NCI-H774 (cell line): ENCODE data around the gene LRRTM4.

Experiments used
- DNase-seq: peaks from one replicate; lab custom pipeline; 2025; lab: John Stamatoyannopoulos, UW

Gene LRRTM4

GRCh38 chr2:76985387-76986136 lies 536.6 kb downstream of the LRRTM4 start:
- DNase-seq = no peak

DNA sequence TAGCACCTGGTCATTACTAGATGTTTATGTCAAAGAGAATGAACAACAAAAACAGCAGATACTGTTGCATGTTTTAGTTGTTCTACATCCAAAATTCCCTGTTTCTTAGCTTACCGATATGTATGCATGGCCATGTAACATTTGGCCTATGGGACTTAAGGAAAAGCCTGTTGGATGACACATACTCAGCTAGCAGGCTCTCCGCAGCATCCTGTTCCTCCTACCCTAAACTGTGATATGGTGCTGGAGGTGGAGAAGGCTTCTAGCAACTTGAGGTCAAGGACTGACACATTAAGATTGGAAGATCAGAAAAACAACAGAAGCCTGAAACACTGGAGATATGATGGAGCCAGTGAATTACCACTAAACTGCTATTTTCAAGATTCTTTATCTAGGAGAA lies 537.8 kb downstream of the LRRTM4 start:
- DNase-seq = no peak

GRCh38 chr2:76980067-76980787 lies 541.9 kb downstream of the LRRTM4 start:
- DNase-seq = no peak

DNA sequence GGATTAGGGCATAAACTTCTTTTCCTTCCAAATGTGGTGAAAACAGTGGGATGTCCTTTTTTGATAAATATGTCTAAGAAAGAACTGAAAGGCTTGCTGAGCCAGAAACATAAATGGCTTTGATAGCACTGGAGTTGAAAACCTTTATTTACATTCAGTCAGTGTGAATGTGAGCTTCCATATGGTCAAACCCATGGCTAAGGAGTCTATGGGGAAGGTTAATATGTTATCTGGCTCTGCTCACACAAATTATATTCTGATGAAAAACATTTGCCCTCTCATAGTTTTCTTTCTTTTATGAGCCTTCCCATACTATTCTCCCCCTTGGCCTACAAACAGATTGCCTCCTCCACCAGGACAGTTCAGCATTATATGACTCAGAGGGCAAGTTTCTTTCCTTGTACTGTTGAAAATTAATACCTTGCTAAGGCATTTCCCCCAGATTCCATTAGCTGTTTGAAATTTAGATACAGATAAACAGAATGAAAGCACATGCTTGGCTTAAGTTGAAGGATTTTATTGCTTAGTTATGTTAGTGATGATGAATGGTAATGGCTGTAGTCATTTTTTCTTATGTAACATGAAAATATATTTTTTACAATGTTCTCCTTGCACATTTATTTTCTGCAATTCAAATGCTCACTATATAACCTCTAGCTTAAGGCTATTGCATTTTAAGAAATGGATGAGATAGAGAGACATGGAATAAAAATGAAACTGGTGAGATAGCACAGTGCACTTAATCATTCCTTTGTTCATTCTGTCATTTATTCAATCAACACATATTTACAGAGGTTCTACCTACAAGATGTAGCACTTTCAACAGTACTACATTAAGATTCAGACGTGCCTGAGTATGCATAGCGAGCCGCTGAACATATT lies 544.1 kb downstream of the LRRTM4 start:
- no peak for DNase-seq

DNA sequence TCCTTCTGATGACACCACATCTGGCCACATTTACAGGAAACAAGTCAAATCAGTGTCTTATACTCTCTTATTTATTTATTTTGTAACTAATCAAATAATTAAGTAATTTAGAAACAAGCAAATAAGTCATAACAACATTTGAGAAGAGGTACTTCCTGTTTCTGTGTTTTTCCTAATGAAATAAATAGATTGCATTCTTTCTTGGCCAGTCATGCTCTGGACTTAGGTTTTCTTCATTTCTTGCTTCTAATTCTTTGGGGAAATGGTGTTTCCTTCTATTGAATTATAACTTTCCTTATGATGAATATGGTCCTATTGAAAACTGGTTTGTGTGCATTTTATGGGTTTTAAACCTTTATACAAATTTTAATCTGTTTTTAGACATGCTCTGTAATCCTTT lies 546.4 kb downstream of the LRRTM4 start:
- no peak for DNase-seq

GRCh38 chr2:76973610-76974009 lies 548.6 kb downstream of the LRRTM4 start:
- no peak for DNase-seq

DNA sequence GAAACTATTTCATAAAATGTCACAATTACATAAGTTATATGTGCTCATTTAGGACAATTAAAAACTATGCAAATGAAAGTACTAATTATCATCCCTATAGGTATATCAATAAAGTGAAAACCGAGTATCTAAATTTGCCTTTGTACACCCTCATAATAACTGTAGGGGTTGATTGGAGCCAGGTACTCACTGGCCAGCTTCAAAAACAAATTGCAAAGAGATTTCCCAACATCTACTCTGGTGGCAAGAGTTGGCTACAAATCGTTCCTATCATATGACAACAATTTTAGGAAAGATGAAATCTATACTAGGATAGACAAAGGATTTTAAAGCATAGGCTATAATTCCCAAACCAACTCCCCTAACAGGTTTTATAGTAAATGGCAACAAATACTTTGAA lies 556.4 kb downstream of the LRRTM4 start:
- DNase-seq = no peak

- no peak for DNase-seq
These were observed 563.4 kb downstream of the LRRTM4 start for GRCh38 chr2:76958749-76959148.

GRCh38 chr2:76953733-76954347 lies 568.3 kb downstream of the LRRTM4 start:
- DNase-seq = peak; percentile 27

DNA sequence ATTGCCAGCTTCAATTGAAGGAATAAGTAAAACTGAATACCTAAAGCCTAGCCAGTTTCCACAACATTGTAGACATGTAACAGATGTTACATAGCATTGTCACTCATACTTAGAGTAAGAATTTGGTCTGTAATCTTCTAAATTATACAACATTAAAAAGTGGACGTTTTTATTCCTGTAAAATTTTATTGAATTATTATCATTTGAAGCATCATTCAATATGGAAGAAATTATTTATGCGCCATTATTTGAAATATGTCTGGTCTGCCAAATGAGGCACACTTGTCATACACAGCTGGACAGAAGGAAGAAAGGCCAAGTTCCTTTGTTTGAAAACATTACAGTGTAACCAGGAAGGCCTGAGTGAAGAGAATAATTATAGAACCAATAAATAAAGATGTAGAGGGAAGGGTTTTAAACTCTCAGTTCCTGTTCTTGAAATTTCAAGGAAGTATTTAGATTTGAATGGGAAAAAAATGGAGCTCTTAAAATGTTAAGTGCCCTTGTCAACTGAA lies 575.5 kb downstream of the LRRTM4 start:
- no peak for DNase-seq

GRCh38 chr2:76940559-76940958 lies 581.6 kb downstream of the LRRTM4 start:
- no peak for DNase-seq

DNA sequence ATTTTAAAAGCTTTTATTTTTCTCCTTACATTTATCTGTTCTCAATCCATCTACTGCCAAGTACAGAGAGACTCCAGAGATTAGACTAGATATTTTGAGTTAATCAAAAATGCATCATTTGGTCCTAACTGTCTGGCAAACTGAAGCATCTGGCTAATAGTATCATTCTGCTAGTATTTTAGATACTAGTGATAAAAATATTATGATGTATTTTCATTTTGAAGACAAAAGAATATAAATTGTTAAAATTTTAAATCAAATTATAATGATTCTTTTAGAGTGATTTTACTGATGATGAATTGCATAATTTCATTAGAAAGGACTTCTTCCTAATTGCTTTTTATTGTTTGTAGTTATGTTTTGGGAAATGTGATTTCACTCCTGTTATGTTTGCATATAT lies 584.0 kb downstream of the LRRTM4 start:
- no peak for DNase-seq

GRCh38 chr2:76932550-76932949 lies 589.6 kb downstream of the LRRTM4 start:
- DNase-seq = no peak

GRCh38 chr2:76930056-76930744 lies 592.0 kb downstream of the LRRTM4 start:
- no peak for DNase-seq

DNA sequence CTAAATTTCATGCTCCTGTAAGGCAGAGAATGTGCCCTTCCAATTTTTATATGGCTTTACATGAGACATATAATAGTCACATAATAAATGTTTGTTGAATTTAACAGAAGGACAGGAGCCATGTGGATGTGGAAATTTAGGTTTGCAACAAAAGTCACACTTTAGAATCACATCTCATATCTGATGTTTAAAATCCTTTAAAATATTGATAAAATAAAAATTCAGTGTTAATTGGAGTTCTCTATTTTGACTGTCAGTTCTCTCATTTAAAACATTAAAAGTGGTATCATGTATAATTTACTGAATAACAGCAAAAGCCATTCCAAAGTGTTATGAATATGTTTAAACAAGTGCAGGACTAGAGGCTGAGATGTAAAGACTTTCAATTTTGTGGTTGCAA lies 594.1 kb downstream of the LRRTM4 start:
- DNase-seq = no peak

DNA sequence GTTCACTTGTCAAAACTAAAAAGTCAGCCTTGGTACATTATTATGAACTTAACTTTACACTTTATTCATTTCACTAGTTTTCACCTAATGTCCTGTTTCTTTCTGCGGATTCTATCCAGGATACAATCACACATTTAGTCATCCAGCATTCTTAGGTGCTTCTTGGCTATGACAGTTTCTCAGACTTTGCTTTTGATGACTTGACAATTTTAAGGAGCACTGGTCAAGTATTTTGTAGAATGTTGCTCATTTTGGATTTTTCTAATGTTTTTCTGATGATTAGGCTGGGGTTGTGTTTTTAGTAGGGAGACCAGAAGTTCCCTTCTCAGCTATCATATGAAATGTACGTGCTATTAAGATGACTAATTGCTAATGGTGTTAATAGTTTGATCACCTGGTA lies 601.2 kb downstream of the LRRTM4 start:
- DNase-seq = no peak

DNA sequence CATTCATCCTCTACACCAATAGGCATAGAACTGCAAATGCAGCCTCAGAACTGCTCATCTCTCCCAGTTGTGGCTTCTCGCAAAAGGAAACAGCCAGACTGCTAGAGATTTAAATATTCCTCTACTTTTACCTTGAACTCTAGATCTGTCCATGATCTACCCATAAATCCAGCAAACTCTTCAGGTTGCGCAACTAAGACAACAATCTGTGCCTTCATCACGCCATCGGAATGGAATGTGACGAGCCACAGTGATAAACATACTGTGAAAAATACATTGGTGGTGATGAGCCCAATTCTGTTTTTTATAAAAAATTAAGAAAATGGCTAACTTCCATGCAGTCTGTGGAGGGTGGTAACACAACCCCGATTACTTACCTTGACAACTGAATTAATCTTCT lies 626.7 kb downstream of the LRRTM4 start:
- DNase-seq = no peak

DNA sequence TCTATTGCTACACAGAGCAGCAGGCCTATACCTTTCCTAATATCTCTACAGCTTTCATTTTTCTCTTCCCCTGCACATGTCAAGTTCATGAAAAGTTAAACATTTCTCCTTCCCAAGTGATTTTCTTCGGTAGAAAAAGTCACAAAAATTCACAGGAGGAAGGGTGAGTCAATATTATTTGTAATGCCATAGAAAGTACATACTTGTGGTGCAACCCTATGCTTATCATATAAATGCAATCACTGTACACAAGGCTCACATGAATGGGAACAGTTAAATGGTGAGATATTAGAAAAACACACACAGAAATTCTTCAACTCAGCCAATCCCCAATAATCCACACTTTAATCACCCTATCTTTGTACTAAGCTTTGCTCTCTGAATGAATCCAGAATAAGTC lies 651.6 kb downstream of the LRRTM4 start:
- no peak for DNase-seq

GRCh38 chr2:76870011-76870410 lies 652.2 kb downstream of the LRRTM4 start:
- no peak for DNase-seq

DNA sequence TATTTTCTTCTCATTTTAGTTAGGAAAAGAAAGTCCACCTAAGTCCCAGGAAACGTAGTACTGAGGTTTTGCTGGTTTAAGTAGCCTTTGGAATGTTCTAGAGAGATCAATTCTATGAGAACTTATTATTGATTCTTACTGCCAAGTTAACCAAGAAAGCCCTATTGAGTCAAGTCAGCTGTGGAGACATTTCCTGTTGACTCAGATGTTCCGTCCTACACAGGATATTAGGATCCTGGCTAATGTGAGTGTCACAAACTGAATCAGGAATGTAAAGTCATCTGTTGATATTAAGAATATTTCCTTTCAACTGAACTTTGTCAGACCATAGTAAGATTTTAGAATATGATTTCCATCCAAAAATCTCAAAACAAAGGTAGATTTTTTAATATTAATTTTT lies 654.3 kb downstream of the LRRTM4 start:
- DNase-seq = no peak

GRCh38 chr2:76866464-76866863 lies 655.7 kb downstream of the LRRTM4 start:
- DNase-seq = no peak
